Endothelial cell (in vitro differentiated cells): ENCODE data around the gene ACAP3. TPM values are rescaled to one million over a fixed set of nuclear protein-coding genes. Genes with fewer than 3 reads are reported as not detected.

Experiments
- DNase-seq: peaks from one replicate; pipeline ENCODE4 v3.0.0; 2021; ENCODE audit warnings: low spot score
- H3K27ac Mint-ChIP-seq: one replicate; pipeline ENCODE4 v1.8.0; 2021; ENCODE audit warnings: mixed read lengths, inconsistent platforms; ENCODE audit not compliant: unreplicated experiment
- H3K27me3 Mint-ChIP-seq: one replicate; pipeline ENCODE4 v1.8.0; 2021; ENCODE audit warnings: mild to moderate bottlenecking, moderate library complexity, mixed read lengths, inconsistent platforms; ENCODE audit not compliant: unreplicated experiment
- H3K36me3 Mint-ChIP-seq: one replicate; pipeline ENCODE4 v1.8.0; 2021; ENCODE audit warnings: mild to moderate bottlenecking, low read depth, mixed read lengths, inconsistent platforms; ENCODE audit not compliant: unreplicated experiment
- H3K4me1 Mint-ChIP-seq: one replicate; pipeline ENCODE4 v1.8.0; 2021; ENCODE audit warnings: mild to moderate bottlenecking, mixed read lengths, inconsistent platforms; ENCODE audit not compliant: unreplicated experiment
- H3K4me3 Mint-ChIP-seq: one replicate; pipeline ENCODE4 v1.8.0; 2021; ENCODE audit warnings: mild to moderate bottlenecking, mixed read lengths, inconsistent platforms; ENCODE audit not compliant: unreplicated experiment
- H3K9me3 Mint-ChIP-seq: one replicate; pipeline ENCODE4 v1.8.0; 2021; ENCODE audit warnings: mixed read lengths, inconsistent platforms; ENCODE audit not compliant: unreplicated experiment
- total RNA-seq: library from RNA; stranded (reverse); fragmentation: NEBNext Ultra II Directional; extraction: Animal tissue kit (Norgen Biotek cat#: 25700); gene quantifications from one replicate; pipeline ENCODE4 v1.2.1, GENCODE V29; 2021; ENCODE audit not compliant: unreplicated experiment
- TF ChIP-seq, protein P1 (sequence below): fragments of 200-600 bp; sonication (generic); IDR thresholded peaks from one replicate; pipeline ENCODE4 v1.5.0; 2021; ENCODE audit warnings: antibody characterized with exemption; ENCODE audit not compliant: unreplicated experiment

ACAP3 gene
- total RNA-seq, 1 donor from 2014 or later: 54.0 TPM

DNA sequence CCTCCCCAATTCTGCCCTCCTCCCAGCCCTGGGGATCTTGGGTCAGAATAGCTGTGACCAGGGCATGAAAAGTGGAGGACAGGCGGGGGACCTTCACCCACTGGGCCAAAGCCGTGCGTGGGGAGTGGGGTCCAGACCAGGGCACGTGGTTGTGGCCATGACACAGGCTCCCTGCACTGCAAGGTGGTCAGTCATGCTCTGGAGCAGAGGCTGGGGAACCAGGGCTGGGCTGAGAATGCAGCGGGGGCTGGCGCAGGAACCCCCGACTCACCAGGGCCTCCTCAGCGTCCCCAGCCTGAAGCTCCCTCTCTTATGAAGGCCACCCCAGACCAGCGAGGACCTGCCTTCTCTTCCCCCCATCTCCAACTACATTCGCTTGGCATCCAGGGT is 38.8 kb upstream of the ACAP3 start:
- no peaks in the 10 kb centered on the region for H3K4me1 Mint-ChIP-seq
- no peaks in the 10 kb centered on the region for H3K36me3 Mint-ChIP-seq
- H3K27me3 Mint-ChIP-seq: peaks cover 10% of the 10 kb centered on the region
- no peak overlapping the region for H3K4me3 Mint-ChIP-seq
- DNase-seq: no peak
- H3K27ac Mint-ChIP-seq: no peak overlapping the region
- TF ChIP-seq, protein P1, sequence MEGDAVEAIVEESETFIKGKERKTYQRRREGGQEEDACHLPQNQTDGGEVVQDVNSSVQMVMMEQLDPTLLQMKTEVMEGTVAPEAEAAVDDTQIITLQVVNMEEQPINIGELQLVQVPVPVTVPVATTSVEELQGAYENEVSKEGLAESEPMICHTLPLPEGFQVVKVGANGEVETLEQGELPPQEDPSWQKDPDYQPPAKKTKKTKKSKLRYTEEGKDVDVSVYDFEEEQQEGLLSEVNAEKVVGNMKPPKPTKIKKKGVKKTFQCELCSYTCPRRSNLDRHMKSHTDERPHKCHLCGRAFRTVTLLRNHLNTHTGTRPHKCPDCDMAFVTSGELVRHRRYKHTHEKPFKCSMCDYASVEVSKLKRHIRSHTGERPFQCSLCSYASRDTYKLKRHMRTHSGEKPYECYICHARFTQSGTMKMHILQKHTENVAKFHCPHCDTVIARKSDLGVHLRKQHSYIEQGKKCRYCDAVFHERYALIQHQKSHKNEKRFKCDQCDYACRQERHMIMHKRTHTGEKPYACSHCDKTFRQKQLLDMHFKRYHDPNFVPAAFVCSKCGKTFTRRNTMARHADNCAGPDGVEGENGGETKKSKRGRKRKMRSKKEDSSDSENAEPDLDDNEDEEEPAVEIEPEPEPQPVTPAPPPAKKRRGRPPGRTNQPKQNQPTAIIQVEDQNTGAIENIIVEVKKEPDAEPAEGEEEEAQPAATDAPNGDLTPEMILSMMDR: no peak
- no peaks in the 10 kb centered on the region for H3K9me3 Mint-ChIP-seq

GRCh38 chr1:1345860-1346500 is 38.2 kb upstream of the ACAP3 start:
- Mint-ChIP-seq H3K36me3 (peaks cover 4% of the 10 kb centered on the region), H3K4me1 (no peaks in the 10 kb centered on the region), H3K27ac (no peak overlapping the region), H3K27me3 (peaks cover 11% of the 10 kb centered on the region), H3K4me3 (no peak overlapping the region), H3K9me3 (no peaks in the 10 kb centered on the region)
- TF ChIP-seq, protein P1: no peak
- DNase-seq: no peak

DNA sequence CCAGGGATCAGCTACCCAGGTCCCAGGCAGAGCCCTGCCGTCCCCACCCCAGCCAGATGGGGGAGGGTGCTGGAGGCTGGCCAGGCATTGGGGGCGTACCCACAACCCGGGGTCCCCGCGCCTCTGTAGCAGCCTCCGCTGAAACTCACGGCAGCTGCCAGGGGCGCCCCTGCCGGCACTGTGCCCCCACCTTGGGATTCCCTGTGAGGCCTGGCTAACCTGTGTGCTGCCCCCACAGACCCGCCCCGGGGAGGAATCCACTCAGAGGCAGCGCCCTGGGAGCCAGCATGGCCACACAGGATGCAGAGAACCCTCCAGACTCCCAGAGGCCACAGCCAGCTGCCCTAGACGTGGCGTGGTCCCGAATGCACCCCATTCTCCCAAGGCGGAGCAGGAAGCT is 37.7 kb upstream of the ACAP3 start:
- H3K27me3 Mint-ChIP-seq: peaks cover 14% of the 10 kb centered on the region
- H3K4me1 Mint-ChIP-seq: no peaks in the 10 kb centered on the region
- TF ChIP-seq, protein P1: no peak
- H3K36me3 Mint-ChIP-seq: peaks cover 10% of the 10 kb centered on the region
- no peak for DNase-seq
- H3K4me3 Mint-ChIP-seq: no peak overlapping the region
- H3K27ac Mint-ChIP-seq: no peak overlapping the region
- H3K9me3 Mint-ChIP-seq: no peaks in the 10 kb centered on the region

DNA sequence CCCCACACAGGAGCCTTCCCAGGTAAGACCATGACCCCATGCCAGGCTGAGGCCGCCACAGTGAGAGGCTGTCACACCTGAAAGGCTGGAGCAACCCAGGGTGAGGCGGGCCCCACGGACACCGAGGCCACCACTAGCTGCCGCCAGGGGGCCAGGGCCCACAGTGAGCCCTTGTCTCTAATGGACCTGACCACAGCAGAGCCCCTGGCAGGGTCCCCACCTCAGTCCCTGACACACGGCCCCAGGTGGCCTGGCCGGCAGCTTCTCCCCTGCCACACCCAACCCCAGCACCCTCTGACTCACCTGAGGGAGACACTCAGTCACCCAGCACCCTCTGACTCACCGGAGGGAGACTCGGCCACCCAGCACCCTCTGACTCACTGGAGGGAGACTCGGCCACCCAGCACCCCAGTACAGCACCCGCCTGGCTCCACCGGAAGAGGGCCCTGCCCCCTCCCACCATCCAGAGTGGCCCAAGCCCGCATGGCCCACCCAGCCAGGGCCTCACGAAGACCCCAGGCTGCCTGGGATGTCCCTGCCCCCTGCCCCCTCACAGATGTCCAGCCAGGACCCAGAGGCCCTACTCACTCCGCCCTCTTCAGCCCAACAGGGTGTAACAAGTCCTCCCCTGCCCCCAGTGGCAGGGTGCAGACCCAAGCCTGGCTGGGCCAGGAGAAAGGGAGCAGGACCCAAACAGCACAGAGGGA is 37.1 kb upstream of the ACAP3 start:
- Mint-ChIP-seq H3K4me3 (no peak overlapping the region), H3K4me1 (no peaks in the 10 kb centered on the region), H3K27ac (no peak overlapping the region), H3K27me3 (peaks cover 14% of the 10 kb centered on the region), H3K36me3 (peaks cover 10% of the 10 kb centered on the region), H3K9me3 (no peaks in the 10 kb centered on the region)
- DNase-seq: peak; percentile 63
- TF ChIP-seq, protein P1: peak; percentile 44

DNA sequence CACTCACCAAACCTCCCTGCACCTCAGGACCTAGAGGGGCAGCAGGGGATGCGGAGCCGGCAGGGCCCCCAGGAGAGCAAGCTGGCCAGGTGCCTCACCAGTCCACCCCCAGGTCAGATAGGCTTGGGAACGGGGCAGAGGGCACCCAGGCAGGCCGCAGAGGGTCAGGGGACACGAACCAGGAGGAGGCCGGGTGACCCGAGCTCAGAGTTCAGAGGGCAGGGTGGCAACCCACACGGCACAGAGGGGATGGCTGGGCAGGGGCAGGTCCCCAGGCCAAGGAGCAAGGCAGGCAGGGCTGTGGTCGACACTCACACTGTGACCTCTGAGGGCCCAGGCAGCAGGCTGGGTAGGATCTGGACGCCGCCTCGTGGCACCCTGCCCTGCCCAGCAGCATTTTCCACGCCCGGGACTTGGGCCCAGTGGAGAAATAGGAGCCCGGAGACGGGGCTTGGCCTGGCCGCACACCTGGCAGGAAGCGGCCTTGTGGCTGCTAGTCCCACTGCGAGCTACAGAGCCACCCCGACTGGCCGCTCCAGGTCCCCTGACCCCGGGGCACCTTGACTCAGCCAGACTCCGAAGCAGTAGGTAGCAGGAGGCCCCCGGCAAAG is 36.2 kb upstream of the ACAP3 start:
- Mint-ChIP-seq H3K36me3 (peaks cover 10% of the 10 kb centered on the region), H3K4me3 (no peak overlapping the region), H3K27me3 (peaks cover 15% of the 10 kb centered on the region), H3K9me3 (no peaks in the 10 kb centered on the region), H3K27ac (no peak overlapping the region), H3K4me1 (no peaks in the 10 kb centered on the region)
- TF ChIP-seq, protein P1: no peak
- DNase-seq: no peak
